Sigmoid colon (tissue), 4 donors: ENCODE data around the gene RSPRY1.

Source experiments
- EP300 ChIP-seq, 4 donors: sonication (generic); formaldehyde crosslinking; IDR thresholded peaks; one replicate each; pipeline ENCODE4 v1.6.1; 2017; ENCODE audit warnings: antibody characterized with exemption in 4 of 4
- POLR2A ChIP-seq, 2 donors: fragments of 450-650 bp; IDR thresholded peaks; one replicate each; pipeline ENCODE4 v1.6.1; 2016; ENCODE audit warnings: antibody characterized with exemption in 2 of 2, mild to moderate bottlenecking in 2 of 2, moderate library complexity in 2 of 2
- TF ChIP-seq, protein P1 (sequence below), 4 experiments: fragments of 450-650 bp in 3 of 4; fragments of 200-600 bp in 1 of 4; IDR thresholded peaks; one replicate each; pipeline ENCODE4 v1.5.1; 2016 to 2019; ENCODE audit warnings: antibody characterized with exemption in 4 of 4, mild to moderate bottlenecking in 3 of 4, moderate library complexity in 2 of 4

DNA sequence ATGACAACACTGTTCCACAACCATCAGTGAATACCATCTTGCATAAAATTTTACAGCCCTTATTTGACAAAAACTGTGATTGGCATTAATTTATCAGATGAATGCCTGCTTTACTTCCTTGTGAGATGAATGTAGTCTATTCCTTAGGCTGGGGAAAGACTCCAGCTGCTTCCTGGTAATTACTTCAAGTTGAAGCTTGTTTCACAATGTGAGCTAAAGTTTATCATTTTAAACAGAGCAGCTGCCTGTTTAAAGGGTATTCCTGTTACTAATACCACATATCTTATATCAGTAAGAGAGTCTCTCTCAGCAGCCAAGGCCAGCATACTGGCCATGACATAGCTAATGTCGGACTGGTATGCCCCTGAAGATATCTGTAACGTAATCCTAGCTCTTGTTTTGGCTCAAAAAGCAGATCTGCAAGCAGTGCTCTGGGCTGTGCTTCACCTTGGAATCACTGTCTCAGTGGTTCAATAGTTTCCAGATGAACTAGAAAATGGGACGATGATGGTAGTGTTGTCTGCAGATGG lies 45.8 kb downstream of the RSPRY1 start:
- TF ChIP-seq, protein P1, sequence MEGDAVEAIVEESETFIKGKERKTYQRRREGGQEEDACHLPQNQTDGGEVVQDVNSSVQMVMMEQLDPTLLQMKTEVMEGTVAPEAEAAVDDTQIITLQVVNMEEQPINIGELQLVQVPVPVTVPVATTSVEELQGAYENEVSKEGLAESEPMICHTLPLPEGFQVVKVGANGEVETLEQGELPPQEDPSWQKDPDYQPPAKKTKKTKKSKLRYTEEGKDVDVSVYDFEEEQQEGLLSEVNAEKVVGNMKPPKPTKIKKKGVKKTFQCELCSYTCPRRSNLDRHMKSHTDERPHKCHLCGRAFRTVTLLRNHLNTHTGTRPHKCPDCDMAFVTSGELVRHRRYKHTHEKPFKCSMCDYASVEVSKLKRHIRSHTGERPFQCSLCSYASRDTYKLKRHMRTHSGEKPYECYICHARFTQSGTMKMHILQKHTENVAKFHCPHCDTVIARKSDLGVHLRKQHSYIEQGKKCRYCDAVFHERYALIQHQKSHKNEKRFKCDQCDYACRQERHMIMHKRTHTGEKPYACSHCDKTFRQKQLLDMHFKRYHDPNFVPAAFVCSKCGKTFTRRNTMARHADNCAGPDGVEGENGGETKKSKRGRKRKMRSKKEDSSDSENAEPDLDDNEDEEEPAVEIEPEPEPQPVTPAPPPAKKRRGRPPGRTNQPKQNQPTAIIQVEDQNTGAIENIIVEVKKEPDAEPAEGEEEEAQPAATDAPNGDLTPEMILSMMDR (IDR thresholded peaks at IDR 0.05), result no peak
- TF ChIP-seq POLR2A (IDR thresholded peaks at IDR 0.05) (no peak), EP300 (IDR thresholded peaks at IDR 0.05) (no peak)
